HG02973 (cell line): Measurements from ENCODE around the gene PRKD3.
"Not testable (repeated sequence)": the region's sequence is repeated elsewhere in the genome, so short reads cannot be mapped to it uniquely, and the experiment has no call there.

Source experiments
- ATAC-seq: cut with Tn5 transposase; IDR thresholded peaks from one replicate; pipeline ENCODE4 v1.9.1; 2021; ENCODE audit warnings: moderate library complexity; ENCODE audit not compliant: unreplicated experiment

PRKD3 gene

GRCh38 chr2:37317746-37318145, 6.9 kb downstream of the PRKD3 start:
- no peak for ATAC-seq

- ATAC-seq: no peak
These were observed 8.5 kb downstream of the PRKD3 start for GRCh38 chr2:37316181-37316580.

- no peak for ATAC-seq
These were observed 9.3 kb downstream of the PRKD3 start for GRCh38 chr2:37315364-37315763.

- ATAC-seq: no peak
These were observed 17.1 kb downstream of the PRKD3 start for GRCh38 chr2:37307500-37307899.

- no peak for ATAC-seq
These were observed 18.6 kb downstream of the PRKD3 start for GRCh38 chr2:37306024-37306423.

- no peak for ATAC-seq
These were observed 21.9 kb downstream of the PRKD3 start for GRCh38 chr2:37302701-37303252.

- ATAC-seq: no peak
These were observed 23.2 kb downstream of the PRKD3 start for GRCh38 chr2:37301408-37301807.

GRCh38 chr2:37300578-37300977, 24.1 kb downstream of the PRKD3 start:
- no peak for ATAC-seq

GRCh38 chr2:37300146-37300545, 24.5 kb downstream of the PRKD3 start:
- ATAC-seq: no peak

GRCh38 chr2:37297632-37298031, 27.0 kb downstream of the PRKD3 start:
- ATAC-seq: no peak

GRCh38 chr2:37295469-37296073, 29.1 kb downstream of the PRKD3 start:
- no peak for ATAC-seq

GRCh38 chr2:37294858-37295257, 29.8 kb downstream of the PRKD3 start:
- not testable (repeated sequence) for ATAC-seq

- ATAC-seq: no peak
These were observed 33.0 kb downstream of the PRKD3 start for GRCh38 chr2:37291680-37292079.

GRCh38 chr2:37287966-37288365, 36.7 kb downstream of the PRKD3 start:
- no peak for ATAC-seq

- ATAC-seq: no peak
These were observed 40.3 kb downstream of the PRKD3 start for GRCh38 chr2:37284381-37284780.

- no peak for ATAC-seq
These were observed 41.4 kb downstream of the PRKD3 start for GRCh38 chr2:37283207-37283606.

- ATAC-seq: no peak
These were observed 41.9 kb downstream of the PRKD3 start for GRCh38 chr2:37282746-37283145.

- ATAC-seq: no peak
These were observed 42.7 kb downstream of the PRKD3 start for GRCh38 chr2:37281916-37282315.

GRCh38 chr2:37276291-37276690, 48.3 kb downstream of the PRKD3 start:
- ATAC-seq: no peak
